Skin epidermis (tissue), 12 donors: Measurements from ENCODE around the gene ALDH2.

ENCODE experiments used
- H3K27ac ChIP-seq, 21 experiments: fragments of 200-600 bp; sonication (generic) in 11 of 21; one replicate each; pipeline ENCODE4 v1.5.0; 2020; ENCODE audit warnings: mild to moderate bottlenecking in 3 of 21, inconsistent platforms in 2 of 21, moderate library complexity in 2 of 21
- H3K4me3 ChIP-seq, 7 experiments: fragments of 200-600 bp; sonication (generic) in 2 of 7; one replicate each; pipeline ENCODE4 v1.5.0; 2020; ENCODE audit warnings: inconsistent platforms in 2 of 7, mild to moderate bottlenecking in 2 of 7, moderate library complexity in 1 of 7

Gene ALDH2

GRCh38 chr12:111842556-111843396, 76.0 kb downstream of the ALDH2 start:
- H3K4me3 ChIP-seq, result peak overlapping the region; percentile 65 to 99 (median 84)
- peak overlapping the region; percentile 89 to 100 (median 97) for H3K27ac ChIP-seq

GRCh38 chr12:111846016-111846415, 79.3 kb downstream of the ALDH2 start:
- Histone ChIP-seq H3K4me3 (no peak overlapping the region), H3K27ac (no peak overlapping the region)

GRCh38 chr12:111850526-111850925, 83.8 kb downstream of the ALDH2 start:
- H3K27ac ChIP-seq, result no peak overlapping the region

DNA sequence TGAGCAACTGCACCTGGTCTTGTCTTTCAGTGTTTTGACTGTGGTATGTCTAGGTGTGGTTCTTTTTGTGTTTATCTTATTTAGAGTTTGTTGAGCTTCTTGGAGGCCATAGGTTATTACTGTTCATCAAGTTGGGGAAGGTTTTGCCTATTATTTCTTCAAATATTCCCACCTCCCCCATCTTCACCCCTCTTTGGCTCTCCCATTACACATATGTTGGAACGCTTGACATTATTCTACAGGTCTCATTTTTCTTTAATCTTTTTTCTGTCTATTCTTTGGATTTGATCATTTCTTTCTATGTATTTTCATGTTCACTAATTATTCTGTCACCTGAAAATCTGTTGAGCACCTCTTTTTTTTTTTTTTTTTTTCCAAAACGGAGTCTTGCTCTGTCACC, 91.5 kb downstream of the ALDH2 start:
- Histone ChIP-seq H3K27ac (no peak overlapping the region), H3K4me3 (no peak overlapping the region)

More at GRCh38 chr12:111850526-111850925, 83.8 kb downstream of the ALDH2 start:
- no peak overlapping the region for H3K4me3 ChIP-seq

GRCh38 chr12:111858778-111859177, 92.0 kb downstream of the ALDH2 start:
- Histone ChIP-seq H3K4me3 (no peak overlapping the region), H3K27ac (no peak overlapping the region)

DNA sequence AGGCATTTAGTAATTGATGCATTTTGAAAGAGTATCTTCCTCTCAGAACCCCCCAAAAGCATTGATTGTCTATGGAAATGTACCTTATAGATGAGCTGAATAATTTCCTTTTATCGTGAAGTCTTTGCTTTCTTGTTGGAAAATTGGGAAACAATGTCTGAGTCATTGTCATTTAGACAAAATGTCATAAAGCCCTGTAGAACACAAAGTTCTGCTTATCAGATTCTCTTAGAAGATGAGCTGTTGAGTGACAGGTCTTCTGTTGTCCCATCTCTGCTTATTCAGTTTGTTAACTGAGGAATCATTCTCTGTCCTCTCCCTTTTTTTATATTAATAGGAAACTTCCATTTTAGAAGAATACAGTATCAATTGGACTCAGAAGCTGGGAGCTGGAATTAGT, 98.2 kb downstream of the ALDH2 start:
- no peak overlapping the region for H3K27ac ChIP-seq
- no peak overlapping the region for H3K4me3 ChIP-seq
